GM18519 (cell line): ENCODE results near the gene PNRC1.
A peak's percentile ranks its signal among the peaks of the same experiment; 100 is the strongest.
"Not testable (repeated sequence)": the region's sequence is repeated elsewhere in the genome, so short reads cannot be mapped to it uniquely, and the experiment has no call there.

ENCODE experiments used
- ATAC-seq: cut with Tn5 transposase; IDR thresholded peaks from one replicate; pipeline ENCODE4 v1.9.1; 2021; ENCODE audit warnings: mild to moderate bottlenecking, moderate library complexity; ENCODE audit not compliant: unreplicated experiment, low FRiP score

The PNRC1 gene

DNA sequence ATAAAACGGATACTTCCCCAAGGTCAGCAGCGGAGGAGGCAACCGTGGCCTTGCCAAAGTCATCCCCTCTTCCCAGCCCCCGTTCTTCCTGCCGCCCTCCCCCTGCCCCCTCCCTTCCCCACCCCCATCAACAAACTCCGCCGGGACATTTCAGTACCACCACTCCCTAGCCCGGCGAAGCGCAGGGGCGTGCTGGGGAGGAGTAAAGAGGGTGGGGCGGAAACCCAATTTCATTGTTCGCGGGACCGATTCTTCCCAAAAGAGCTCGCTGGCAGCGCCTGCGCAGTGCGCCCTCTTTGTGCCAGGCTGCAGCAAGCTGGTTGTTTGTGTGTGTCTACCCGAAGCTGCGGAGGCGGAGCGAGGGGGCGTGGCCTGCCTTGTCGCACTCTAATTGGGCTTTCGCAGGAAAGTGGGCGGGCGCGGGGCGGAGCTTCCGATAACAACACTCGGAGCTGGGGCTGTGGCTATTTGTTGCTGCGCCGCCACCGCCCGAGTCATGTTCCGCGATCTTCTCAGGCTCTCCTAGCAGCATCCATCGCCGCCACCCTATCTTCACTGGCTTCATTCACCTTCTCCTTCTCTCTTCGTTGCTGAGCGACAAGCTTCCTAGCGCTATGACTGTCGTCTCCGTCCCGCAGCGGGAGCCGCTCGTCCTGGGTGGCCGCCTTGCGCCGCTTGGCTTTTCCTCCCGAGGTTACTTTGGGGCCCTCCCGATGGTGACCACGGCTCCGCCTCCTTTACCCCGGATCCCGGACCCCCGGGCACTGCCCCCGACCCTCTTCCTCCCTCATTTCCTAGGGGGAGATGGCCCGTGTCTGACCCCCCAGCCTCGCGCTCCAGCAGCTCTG, at the start of gene PNRC1:
PNRC1 (plus strand) TSS at position 471 of the 848 bp plus-strand sequence; CDS start at position 615, 144 bp downstream.
- ATAC-seq = peak; percentile 61

DNA sequence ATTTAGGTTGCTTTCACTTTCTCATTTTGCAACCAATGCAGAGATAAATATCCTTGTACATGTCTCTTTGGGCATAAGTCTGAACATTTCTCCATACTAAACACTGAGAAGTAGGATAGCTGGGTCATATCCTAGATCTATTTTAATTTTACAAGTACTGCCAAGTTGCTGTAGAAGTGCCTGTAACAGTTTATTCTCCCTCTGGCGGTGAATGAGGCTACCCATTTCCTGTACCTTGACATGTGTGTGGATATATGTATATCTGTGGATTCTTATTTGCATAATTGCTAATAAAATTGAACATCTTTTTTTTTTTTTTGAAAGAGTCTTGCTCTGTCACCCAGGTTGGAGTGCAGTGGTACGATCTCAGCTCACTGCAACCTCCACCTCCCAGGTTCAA, 48.0 kb upstream of the PNRC1 start:
- no peak for ATAC-seq

DNA sequence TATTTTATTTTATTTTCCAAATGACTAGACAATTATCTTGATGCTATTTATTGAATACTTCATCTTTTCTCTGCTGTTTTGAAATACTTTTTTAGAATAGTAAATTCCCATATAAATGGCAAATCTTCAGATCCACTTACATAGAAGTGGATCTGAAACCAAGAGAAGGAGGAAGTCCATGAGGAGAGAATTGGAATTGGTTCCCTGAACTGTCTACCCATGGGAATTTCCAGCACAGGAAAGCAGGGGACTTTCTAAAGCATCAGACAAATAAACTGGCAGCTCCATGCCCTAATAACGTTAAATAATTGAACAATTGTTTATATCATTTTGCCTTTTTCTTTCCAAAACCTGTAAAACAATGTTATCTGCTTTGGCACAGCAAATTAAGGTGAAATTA, 47.1 kb upstream of the PNRC1 start:
- no peak for ATAC-seq

DNA sequence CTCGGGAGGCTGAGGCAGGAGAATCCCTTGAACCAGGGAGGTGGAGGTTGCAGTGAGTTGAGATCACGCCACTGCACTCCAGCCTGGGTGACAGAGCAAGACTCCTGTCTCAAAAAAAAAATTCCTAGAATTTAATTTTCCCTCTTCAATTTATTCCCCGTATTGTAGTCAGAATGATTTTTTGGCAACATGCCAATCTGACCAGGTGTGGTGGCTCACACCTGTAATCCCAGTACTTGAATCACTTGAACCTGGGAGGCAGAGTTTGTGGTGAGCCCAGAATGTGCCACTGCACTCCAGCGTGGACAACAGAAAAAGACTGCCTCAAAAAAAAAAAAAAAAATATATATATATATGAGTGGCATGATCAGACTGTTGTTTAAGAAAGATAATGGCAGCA, 46.4 kb upstream of the PNRC1 start:
- not testable (repeated sequence) for ATAC-seq

DNA sequence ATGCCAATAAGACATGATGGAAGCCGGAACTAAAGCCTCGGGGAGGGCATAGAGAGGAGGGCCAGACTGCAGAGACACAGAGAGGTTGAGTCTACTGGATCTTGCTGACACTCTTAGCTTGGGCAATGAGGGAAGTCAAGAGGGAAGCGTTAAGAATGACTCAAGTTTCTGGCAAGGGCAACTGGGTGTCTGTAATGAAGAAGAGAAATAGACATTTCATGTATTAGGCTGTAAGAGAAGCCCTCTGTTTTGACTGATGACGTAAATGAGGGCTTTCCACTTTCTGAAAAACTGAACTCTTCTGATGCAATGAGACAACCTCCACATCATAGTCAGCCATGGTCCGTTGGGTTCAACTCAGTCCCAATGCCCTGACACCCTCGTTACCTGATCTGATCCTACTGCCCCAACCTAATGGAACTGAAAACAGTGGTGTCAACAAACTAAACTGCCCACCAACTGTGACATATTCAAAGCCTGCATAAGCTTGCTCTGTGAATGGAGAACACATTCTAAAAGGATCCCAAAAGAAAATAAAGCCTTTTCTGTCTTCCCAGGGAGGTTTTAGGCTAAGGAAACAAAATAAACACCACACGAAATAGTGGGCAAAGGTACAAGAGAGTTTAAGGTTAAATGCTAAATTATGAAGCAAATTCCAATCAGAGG, 45.8 kb upstream of the PNRC1 start:
- ATAC-seq = no peak

DNA sequence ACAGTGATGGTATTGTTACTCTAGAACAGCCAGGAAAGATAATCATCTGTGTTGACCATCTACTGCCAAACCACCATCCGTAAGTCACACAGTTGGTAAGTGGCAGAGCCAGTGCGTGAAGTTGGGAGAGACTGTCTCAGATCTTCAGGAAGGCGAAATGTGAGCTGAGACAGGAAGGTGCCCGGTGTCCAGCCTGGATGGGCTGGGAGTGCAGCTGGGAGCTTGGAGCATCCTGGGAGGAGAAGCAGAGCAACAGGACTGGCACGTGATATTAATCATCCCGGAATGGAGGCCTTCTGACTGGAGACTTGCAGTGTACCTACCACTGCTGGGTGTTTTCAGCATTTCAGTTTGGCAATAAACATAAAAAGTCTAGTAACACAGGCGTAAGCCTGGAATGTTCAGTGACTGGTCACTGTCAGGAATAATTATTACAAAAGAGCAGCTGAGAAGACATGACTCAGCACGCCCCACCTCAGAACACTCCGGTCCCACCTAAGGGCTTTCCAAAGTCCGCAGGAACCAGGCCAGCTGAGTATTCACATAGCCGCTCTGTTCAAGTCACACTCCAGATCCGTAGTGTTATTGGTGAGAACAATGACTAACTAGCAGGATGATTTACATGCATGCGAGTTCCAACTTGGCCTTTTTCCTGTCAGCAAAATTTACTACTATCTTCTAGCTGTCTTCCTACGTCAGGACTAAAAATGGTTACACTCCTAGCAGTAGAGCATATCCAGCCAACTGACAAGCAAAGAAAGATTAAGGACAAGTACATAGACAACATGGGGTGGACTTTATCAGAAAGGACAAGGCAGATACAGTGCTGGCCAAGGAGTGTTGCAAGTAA, 45.1 kb upstream of the PNRC1 start:
- ATAC-seq = no peak

DNA sequence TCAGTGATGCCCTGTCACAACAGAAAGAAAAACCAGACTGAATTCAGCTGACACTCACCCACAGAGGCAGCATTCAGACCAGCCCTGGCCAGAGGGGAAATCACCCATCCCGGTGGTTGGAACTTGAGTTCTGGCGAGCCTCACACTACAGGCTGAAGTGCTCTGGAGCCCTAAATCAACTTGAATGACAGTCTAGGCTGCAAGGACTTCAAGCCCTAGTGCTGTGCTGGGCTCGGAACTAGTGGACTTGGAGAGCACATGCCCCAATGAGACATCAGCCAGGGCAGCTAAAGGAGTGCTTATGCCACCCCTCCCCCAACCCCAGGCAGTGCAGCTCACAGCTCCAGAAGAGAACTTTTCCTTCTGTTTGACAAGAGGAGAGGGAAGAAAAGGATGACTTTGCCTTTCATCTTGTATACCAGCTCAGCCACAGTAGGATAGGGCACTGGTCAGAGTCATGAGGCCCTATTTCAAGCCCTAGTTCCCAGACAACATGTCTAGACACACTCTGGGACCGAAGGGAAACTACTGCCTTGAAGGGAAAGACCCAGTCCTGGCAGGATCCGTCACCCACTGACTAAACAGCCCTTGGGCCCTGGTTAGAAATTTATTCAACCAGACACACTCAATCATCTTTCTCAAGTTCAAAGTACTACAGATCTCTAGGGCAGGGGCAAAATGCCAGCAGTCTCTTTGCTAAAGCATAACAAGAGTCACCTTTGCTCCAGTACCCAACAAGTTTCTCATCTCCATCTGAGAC, 43.2 kb upstream of the PNRC1 start:
- ATAC-seq = no peak

DNA sequence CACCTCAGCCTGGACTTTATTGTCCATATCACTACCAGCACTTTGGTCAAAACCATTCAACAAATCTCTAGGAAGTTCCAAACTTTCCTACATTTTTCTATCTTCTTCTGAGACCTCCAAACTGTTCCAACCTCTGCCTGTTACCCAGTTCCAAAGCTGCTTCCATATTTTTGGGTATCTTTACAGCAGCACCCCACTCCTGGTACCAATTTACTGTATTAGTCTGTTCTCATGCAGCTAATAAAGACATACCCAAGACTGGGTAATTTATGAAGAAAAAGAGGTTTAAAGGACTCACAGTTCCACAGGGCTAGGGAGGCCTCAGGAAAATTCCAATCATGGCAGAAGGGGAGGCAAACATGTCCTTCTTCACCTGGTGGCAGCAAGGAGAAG, 42.7 kb upstream of the PNRC1 start:
- ATAC-seq = not testable (repeated sequence)

DNA sequence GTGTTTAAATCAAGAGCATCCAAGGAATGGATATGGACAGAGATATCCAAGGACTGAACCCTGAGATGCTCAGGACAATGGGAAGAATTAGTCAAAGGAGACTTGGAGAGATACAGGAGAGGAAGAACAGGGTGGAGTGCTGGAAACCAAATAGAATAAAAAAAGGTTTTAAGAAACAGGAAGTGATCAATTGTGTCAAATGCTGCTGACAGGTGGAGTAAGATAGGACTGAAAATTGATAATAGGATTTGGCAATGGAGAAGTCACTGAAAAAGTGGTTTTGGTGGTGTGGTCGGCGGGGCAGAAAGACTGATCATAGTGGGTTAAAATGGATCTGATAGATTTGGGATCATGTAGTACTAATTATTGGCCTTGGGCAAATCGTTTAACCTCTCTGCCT, 37.9 kb upstream of the PNRC1 start:
- no peak for ATAC-seq

DNA sequence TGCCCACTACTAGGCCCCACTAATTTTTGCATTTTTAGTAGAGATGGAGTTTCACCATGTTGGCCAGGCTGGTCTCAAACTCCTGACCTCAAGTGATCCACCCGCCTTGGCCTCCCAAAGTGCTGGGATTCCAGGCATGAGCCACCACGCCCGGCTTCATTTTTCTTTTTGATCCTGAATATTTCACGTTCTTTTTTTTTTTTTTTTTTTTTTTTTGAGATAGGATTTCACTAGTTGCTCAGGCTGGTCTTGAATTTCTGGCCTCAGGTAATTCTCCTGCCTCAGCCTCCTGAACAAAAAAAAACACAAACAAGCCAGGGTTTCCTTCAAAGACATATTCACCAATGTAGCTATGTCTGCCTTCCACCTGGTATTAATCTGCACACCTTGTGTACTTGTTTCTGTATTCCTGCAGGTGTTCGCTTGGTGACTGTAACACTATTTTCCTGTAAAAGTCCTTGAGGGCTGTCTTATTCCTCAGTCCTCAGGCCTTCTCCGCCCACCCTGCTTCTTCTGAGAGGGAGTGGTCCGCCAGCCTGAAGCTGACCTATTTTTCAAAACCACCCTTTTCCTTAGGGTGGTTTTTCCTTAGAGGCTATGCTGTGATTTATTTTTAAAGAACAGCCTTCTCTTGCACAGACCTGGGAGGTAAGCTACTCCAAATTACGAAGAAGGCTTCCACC, 36.1 kb upstream of the PNRC1 start:
- ATAC-seq = no peak

DNA sequence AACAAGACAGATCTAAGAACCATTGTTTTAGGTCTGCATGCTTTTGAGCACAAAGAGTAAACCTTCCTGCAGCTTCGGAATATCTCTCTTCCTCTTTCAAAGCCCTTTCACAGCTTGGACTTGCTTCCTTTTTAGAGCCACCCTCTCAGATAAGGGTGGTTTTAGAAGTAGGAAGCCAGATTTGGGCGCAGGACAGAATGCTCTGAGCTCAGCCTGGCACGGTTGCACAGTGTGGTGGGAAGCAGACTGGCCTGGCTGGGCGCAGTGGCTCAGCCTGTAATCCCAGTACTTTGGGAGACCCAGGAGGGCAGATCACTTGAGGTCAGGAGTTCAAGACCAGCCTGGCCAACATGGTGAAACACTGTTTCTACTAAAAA, 35.6 kb upstream of the PNRC1 start:
- no peak for ATAC-seq

DNA sequence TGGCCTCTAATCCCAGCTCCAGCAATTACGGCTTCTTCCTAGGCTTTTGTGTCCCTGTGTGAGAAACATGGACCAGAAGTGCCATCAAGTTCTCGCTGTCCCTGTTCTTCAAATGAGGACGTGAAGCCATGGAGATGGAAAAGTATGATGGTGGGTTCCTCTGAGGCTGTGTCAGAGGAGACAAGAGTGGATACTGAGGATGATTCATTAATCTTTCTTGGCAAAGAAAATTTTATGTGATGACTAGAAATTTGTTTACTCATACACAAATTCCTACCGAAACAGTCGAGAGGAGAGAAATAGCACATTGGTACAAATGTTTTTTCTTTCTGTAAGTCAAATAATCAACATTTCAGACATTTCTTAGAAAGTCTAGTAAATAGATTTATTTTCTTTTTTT, 35.0 kb upstream of the PNRC1 start:
- ATAC-seq = no peak

DNA sequence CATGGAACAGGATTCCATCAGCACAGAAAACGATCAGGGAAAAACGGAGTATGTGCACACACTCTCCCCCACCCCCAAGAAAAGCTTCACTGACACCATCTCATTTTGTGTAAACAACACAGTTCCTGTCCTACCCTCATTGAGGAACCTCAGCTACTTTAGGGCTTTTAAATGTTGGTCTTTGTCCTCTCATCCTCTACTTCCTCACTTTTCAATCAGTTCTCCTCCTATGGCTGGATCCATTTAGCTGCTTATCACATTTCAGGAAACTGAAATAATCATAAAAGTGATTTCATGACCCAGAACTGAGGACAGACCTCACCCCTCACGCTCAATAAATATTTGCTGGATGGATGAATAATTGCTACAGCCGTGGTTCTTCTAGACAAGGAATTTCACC, 33.1 kb upstream of the PNRC1 start:
- no peak for ATAC-seq

DNA sequence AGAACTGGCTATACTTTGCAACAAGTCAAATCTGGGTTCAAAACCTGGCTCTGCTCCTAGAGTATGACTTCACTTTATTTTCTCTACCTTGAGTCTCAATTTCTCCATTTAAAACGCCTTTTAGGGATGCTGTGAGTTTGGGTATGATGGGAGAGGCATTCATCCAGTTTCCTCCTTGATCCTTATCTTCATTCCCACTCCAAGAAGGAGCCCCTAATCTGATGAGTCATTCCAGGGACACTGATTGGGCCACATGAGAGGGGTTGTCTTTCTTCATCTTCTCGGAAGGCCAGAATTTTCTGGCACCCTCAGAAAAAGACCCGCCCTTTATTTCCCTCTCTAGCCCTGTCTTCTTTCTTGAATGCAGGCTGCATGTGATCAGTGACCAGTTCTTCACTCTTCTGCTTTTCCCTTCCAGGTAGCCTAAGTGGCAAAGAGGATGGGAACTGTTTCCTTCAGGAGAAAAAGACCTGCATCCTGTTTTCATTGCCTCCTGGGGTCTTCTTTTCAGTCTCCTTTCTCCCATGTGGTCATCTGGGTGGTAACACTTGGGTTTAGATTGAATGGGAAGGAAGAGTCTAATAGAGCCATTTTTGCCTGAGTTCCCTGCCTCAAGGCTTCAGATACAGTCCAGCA, 32.1 kb upstream of the PNRC1 start:
- ATAC-seq = no peak

DNA sequence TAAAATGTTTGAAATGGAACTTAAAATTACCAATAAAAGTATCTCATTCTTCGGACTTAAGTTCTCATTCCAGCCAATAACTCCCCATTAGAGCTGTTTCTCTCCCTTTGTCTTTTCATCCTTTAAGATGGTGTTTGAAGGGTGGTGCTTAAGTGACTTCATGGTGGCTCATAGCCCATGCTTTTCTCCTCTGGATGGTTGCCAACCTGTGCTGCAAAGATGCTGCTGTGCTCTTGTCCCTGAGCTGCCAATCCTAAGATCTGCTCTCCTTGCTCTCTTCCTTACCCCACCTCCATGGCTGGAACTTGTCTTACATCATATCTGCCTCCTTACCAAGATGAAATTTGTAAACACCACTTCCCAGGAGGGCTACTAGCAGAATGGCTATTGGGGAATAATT, 31.6 kb upstream of the PNRC1 start:
- no peak for ATAC-seq

DNA sequence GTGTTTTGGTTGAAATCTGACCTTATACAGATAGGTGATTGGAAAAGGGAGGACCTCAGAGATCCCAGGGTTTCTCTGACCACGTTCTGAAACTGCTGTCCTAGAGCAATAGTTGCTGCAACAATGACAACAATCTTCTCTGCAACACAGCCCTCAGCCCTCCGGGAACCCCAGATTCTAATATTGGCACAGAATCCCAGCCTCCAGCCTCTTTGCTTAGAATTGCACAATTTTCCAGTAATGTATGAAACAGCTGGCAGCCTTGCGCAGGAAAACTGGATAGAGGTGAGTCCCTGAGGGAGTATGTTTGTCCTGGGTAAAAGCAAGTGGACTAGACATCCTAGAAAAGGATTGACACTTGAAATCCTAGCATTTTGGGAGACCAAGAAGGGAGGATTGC, 30.4 kb upstream of the PNRC1 start:
- ATAC-seq = no peak

DNA sequence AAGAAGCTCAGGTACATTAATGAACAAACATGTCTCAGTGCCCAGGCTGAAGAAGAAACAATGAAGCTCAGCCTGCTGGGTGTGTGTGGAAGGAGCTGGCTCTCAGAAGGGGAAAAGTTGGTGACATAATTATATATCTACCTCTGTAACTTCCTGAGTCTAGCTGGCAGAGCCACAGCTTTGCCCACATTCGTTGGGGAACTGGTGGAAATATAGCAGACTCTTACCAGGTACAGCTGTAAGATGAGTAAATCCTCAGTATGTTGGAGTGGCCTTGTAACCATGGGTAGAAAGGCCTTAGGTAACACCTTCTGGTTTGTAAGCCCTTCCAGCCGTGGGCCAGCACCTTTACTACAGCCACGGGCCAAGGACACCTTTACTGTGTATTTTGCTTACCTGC, 29.9 kb upstream of the PNRC1 start:
- ATAC-seq = no peak

DNA sequence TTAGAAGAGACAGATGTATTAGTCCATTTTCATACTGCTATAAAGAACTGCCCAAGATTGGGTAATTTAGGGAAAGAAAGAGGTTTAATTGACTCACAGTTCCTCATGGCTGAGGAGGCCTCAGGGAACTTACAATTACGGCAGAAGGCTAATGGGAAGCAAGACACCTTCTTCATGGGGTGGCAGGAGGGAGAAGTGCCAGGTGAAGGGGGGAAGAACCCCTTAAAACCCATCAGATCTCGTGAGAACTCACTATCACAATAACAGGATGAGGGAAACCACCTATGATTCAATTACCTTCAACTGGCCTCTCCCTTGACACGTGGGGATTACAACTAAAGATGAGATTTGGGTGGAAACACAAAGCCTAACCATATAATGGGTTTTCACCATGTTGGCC, 28.9 kb upstream of the PNRC1 start:
- ATAC-seq = no peak

DNA sequence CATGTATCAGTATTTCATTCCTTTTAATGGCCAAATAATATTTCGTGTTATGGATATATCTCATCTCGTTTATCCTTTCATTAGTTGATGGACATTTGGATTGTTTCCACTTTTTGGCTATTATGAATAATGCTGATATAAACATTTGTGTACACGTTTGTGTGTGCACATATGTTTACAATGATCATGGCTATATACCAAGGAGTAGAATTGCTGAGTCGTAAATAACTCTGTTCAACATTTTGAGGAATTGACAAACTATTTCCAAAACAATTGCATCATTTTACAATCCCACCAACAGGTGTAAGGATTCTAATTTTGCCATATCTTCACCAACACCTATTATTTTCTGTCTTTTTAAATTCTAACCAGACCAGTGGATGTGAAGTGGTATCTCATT, 26.3 kb upstream of the PNRC1 start:
- ATAC-seq = no peak

DNA sequence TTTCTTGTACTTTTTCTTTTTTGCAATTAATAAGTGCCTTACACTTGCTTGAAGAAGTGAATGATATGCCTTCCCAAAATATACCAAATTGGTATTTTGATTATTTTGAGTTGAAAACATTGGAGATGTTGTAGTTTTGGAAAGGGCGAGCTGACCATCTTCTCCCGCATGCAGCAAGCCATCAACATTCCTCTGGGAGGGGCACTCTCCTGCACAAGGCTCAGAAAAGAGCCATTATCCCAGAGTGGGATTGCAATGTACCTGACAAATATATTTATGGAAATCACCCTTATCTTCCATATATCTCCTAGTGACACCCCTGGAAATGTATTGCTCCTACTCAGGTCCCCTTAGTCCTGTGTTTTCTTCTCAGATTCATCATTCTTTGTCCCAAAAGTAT, 22.8 kb upstream of the PNRC1 start:
- ATAC-seq = no peak
